ENCODE measurements around the gene NMNAT3.

NMNAT3 gene

DNA sequence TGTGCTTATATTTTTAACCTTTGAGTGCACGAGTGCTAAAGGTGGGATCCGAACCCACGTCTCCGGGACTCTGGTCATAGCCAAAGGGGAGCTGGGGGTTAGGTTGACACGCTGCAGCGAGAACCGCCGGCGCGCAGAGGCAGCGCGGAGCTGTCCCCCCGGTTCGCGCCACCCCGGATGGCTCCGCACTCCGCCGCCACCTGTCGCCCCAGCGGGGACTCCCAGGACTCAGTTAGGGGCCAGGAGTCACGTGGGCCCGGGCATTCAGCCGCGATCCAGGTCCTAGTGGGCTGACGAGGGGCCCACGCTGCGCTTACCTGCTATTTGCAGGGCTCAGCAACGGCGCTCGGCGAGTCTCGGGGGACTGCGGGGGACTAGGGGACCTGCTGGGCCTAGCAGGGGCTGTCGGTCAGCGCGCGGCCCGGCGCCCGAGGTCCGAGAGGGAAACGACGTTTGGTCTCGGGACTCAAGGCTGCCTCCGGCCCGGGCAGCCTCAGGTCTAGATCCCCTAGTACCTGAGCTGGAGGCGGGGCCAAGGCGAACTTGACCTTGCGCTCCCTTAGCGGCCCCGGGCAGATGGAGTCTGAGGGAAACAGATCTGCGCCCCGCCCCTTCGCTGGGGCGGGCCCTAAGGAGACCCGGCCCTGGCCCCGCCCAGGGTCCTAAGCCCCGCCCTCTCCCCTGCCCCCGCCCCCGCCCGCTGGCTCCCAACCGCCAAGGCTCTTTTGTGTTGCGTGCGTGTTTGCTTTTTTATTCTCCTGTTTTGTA is at the start of gene NMNAT3:
TSS of gene NMNAT3 (minus strand) at position 585 of the 768 bp plus-strand sequence. CDS start 50,248 bp downstream, outside the sequence.
- ChIA-PET CTCF (no interaction called here), POLR2A (ENCODE audit: low non-redundant PET) (no interaction called here)
- no peak within 1 kb of the TSS for H3K27ac ChIP-seq
- DNase-seq (ENCODE audit: low spot score): peak; percentile 91
- TF ChIP-seq, protein P1, sequence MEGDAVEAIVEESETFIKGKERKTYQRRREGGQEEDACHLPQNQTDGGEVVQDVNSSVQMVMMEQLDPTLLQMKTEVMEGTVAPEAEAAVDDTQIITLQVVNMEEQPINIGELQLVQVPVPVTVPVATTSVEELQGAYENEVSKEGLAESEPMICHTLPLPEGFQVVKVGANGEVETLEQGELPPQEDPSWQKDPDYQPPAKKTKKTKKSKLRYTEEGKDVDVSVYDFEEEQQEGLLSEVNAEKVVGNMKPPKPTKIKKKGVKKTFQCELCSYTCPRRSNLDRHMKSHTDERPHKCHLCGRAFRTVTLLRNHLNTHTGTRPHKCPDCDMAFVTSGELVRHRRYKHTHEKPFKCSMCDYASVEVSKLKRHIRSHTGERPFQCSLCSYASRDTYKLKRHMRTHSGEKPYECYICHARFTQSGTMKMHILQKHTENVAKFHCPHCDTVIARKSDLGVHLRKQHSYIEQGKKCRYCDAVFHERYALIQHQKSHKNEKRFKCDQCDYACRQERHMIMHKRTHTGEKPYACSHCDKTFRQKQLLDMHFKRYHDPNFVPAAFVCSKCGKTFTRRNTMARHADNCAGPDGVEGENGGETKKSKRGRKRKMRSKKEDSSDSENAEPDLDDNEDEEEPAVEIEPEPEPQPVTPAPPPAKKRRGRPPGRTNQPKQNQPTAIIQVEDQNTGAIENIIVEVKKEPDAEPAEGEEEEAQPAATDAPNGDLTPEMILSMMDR (conservative IDR thresholded peaks at IDR 0.05; ENCODE audit: low read depth): no peak

DNA sequence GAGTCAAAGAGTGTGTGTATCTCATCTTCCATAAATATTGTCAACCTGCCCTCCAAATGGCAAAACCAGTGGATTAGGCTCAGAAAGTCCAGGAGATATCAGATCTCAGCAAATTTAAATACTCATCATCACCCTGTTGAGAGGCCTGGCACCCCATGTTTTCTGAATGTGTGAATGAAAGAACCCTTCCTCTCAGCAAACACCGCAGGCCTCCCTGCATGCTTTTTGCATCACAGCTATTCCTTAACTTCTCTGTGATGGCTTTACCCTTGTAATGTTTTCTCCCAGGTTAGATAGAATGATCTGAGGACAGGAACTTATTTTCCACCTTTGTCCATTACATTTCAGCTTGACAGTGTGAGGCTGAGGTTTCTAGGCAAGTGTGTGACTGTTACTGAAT is 43.6 kb upstream of the NMNAT3 start:
- DNase-seq (ENCODE audit: low spot score): no peak
- TF ChIP-seq, protein P1 (conservative IDR thresholded peaks at IDR 0.05; ENCODE audit: low read depth): no peak
- H3K27ac ChIP-seq: no peak overlapping the region
- POLR2A ChIA-PET (ENCODE audit: low non-redundant PET): no interaction called here
- CTCF ChIA-PET: no interaction called here

DNA sequence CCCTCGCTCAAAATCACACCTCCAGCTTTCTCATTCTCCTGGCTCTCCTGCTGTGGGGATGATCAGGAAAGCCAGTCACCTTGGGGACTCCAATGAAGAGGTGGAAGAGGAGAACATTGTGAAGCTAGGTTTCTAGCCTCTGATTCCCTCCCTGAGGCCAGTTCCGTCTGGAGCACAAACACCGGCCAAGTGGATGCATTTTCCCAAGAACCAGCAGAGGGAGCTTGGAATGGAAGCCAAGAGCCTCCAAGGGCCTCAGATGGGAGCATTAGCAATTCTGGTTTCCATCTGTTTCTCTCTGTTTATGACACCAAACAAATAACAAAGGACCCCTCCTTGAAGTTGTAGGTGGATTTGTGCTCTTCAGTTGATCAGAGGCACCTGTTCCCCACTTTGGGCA is 40.6 kb upstream of the NMNAT3 start:
- POLR2A ChIA-PET (ENCODE audit: low non-redundant PET): no interaction called here
- TF ChIP-seq, protein P1 (conservative IDR thresholded peaks at IDR 0.05; ENCODE audit: low read depth): no peak
- no peak overlapping the region for H3K27ac ChIP-seq
- DNase-seq (ENCODE audit: low spot score): peak; percentile 19
- CTCF ChIA-PET: interaction anchor here (0.6 to 1.4 kb wide), 3 partner anchors 12 to 151 kb away, joined by 3 to 5 read pairs (median 3); no protein-coding TSS in a partner anchor

- H3K27ac ChIP-seq: no peak overlapping the region
- TF ChIP-seq, protein P1 (conservative IDR thresholded peaks at IDR 0.05; ENCODE audit: low read depth): no peak
- no peak for DNase-seq (ENCODE audit: low spot score)
- ChIA-PET CTCF (interaction anchor here (0.9 kb wide), 1 partner anchor 971 kb away, joined by 3 read pairs; no protein-coding TSS in a partner anchor), POLR2A (ENCODE audit: low non-redundant PET) (interaction anchor here (0.6 kb wide), 1 partner anchor 802 kb away, joined by 3 read pairs; no protein-coding TSS in a partner anchor)
Observed at GRCh38 chr3:139716908-139717485, 39.2 kb upstream of the NMNAT3 start.

- CTCF ChIA-PET: interaction anchor here (0.6 kb wide), 1 partner anchor 93 kb away, joined by 4 read pairs; no protein-coding TSS in a partner anchor
- H3K27ac ChIP-seq: no peak overlapping the region
- POLR2A ChIA-PET (ENCODE audit: low non-redundant PET): interaction anchor here (0.6 kb wide), 1 partner anchor 1266 kb away, joined by 3 read pairs; no protein-coding TSS in a partner anchor
- TF ChIP-seq, protein P1 (conservative IDR thresholded peaks at IDR 0.05; ENCODE audit: low read depth): no peak
- DNase-seq (ENCODE audit: low spot score): peak; percentile 45
Observed at GRCh38 chr3:139715743-139716360, 38.1 kb upstream of the NMNAT3 start.

DNA sequence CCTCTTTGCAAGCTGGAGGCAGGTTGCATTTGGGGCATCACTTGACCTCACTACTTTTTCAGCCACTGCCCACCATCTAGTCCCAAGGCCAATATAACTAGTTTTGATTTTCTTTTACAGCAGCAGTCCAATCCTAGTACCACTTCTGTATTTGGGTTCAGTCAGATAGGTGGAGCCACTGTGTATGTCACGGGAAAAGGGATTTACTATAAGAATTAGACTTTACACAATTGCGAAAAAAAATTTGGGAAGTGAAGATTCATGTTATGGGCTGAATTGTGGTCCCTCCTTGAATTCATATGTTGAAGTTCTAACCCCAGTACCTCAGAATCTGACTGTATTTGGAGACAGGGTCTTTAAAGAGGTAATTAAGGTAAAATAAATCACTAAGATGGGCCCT is 37.4 kb upstream of the NMNAT3 start:
- DNase-seq (ENCODE audit: low spot score): no peak
- TF ChIP-seq, protein P1 (conservative IDR thresholded peaks at IDR 0.05; ENCODE audit: low read depth): no peak
- ChIA-PET CTCF (no interaction called here), POLR2A (ENCODE audit: low non-redundant PET) (no interaction called here)
- no peak overlapping the region for H3K27ac ChIP-seq

All from RWPE1 (cell line).